A549 (cell line): Measurements from ENCODE around the gene CCDC187. TPM values are rescaled to one million over a fixed set of nuclear protein-coding genes. Genes with fewer than 3 reads are reported as not detected.

Experiments
- ATAC-seq, 2 experiments: fragments of 200-7000 bp in 1 of 2; fragments of >200 bp in 1 of 2; cut with Nextera tagmentation in 1 of 2; cut with Tn5 transposase in 1 of 2; 3 replicates each; pipeline versions ENCODE4 v1.8.0 to v1.9.1; 2018 to 2020; ENCODE audit warnings: mild to moderate bottlenecking in 1 of 2, moderate library complexity in 1 of 2
- CTCF ChIA-PET: fragments of 300-600 bp; sonication (Branson Sonifier 250); formaldehyde crosslinking; extraction: SDS; loops from one replicate; lab custom pipeline; 2021; ENCODE audit warnings: antibody characterized with exemption, inconsistent platforms; lab: Yijun Ruan, JAX
- POLR2A ChIA-PET: fragments of 350-600 bp; formaldehyde crosslinking; extraction: SDS; loops from one replicate; lab custom pipeline; 2021; ENCODE audit warnings: antibody characterized with exemption, inconsistent platforms; lab: Yijun Ruan, JAX
- DNase-seq, 2 experiments: peaks; one replicate each; pipeline versions ENCODE4 v3.0.0 to v3.0.0-alpha.2; 2011 to 2016; ENCODE audit warnings: low read depth in 1 of 2, low spot score in 1 of 2
- FAIRE-seq: peaks from 2 replicates; lab custom pipeline; 2011; peaks lifted over from hg19 to GRCh38; lab: Jason Lieb, UNC
- H3K27ac ChIP-seq, 2 experiments: fragments of >200 bp; sonication (Bioruptor Twin); formaldehyde crosslinking; 3 replicates each; pipeline ENCODE4 v1.5.1; 2016 to 2017
- H3K4me1 ChIP-seq: fragments of >200 bp; sonication (Bioruptor Twin); formaldehyde crosslinking; 3 replicates; pipeline ENCODE4 v1.6.1; 2016
- H3K4me2 ChIP-seq: fragments of >200 bp; sonication (Bioruptor Twin); formaldehyde crosslinking; 3 replicates; pipeline ENCODE4 v1.6.1; 2016
- H3K4me3 ChIP-seq: fragments of >200 bp; sonication (Bioruptor Twin); formaldehyde crosslinking; 3 replicates; pipeline ENCODE4 v1.5.1; 2016
- H3K9me3 ChIP-seq: fragments of >200 bp; sonication (Bioruptor Twin); formaldehyde crosslinking; 3 replicates; pipeline ENCODE4 v1.6.1; 2016
- CHD2 ChIP-seq: fragments of 150-350 bp; IDR thresholded peaks from 2 replicates; pipeline ENCODE4 v1.6.1; 2014; ENCODE audit warnings: low read length; ENCODE audit not compliant: partially characterized antibody
- EP300 ChIP-seq, 2 experiments: fragments of >200 bp; sonication (Bioruptor Twin); formaldehyde crosslinking; IDR thresholded peaks; 2 replicates in 1 of 2; 3 replicates in 1 of 2; pipeline ENCODE4 v1.6.1; 2016 to 2017
- ESRRA ChIP-seq: fragments of 150-350 bp; IDR thresholded peaks from 2 replicates; pipeline ENCODE4 v1.6.1; 2014; ENCODE audit warnings: mild to moderate bottlenecking, low read length, borderline replicate concordance
- FOSB ChIP-seq: fragments of 250-450 bp; sonication (Bioruptor Pico); IDR thresholded peaks from 2 replicates; pipeline ENCODE4 v1.5.0; 2020; ENCODE audit warnings: mild to moderate bottlenecking, moderate library complexity
- FOXS1 ChIP-seq: fragments of 250-450 bp; sonication (Bioruptor Pico); IDR thresholded peaks from 2 replicates; pipeline ENCODE4 v1.5.0; 2020; ENCODE audit warnings: mild to moderate bottlenecking, moderate library complexity
- HOXB5 ChIP-seq: fragments of 250-450 bp; sonication (Bioruptor Pico); IDR thresholded peaks from 2 replicates; pipeline ENCODE4 v1.5.0; 2020; ENCODE audit warnings: mild to moderate bottlenecking, moderate library complexity
- MAFK ChIP-seq: fragments of 450-650 bp; IDR thresholded peaks from 2 replicates; pipeline ENCODE4 v1.6.1; 2014; ENCODE audit not compliant: partially characterized antibody
- NFE2L2 ChIP-seq: fragments of 150-350 bp; conservative IDR thresholded peaks from 2 replicates; pipeline ENCODE4 v1.6.1; 2014; ENCODE audit warnings: low read length
- NPAS2 ChIP-seq: fragments of 250-450 bp; sonication (Bioruptor Pico); IDR thresholded peaks from 2 replicates; pipeline ENCODE4 v1.8.0; 2022; ENCODE audit warnings: mild to moderate bottlenecking, moderate library complexity, borderline replicate concordance
- POLR2AphosphoS2 ChIP-seq: conservative IDR thresholded peaks from 2 replicates; pipeline ENCODE4 v1.6.1; 2012; ENCODE audit warnings: low read length, improper control_type of control experiment, inconsistent platforms
- RAD21 ChIP-seq, 2 experiments: fragments of >200 bp in 1 of 2; sonication (Bioruptor Twin) in 1 of 2; formaldehyde crosslinking in 1 of 2; IDR thresholded peaks in 1 of 2; conservative IDR thresholded peaks in 1 of 2; 2 replicates in 1 of 2; 3 replicates in 1 of 2; pipeline ENCODE4 v1.6.1; 2012 to 2018; ENCODE audit warnings: inconsistent platforms in 1 of 2
- RFX5 ChIP-seq: fragments of 450-650 bp; IDR thresholded peaks from 2 replicates; pipeline ENCODE4 v1.7.1; 2014; ENCODE audit warnings: antibody characterized with exemption, mild to moderate bottlenecking, moderate library complexity
- SMC3 ChIP-seq: fragments of >200 bp; sonication (Bioruptor Twin); formaldehyde crosslinking; IDR thresholded peaks from 3 replicates; pipeline ENCODE4 v1.6.1; 2018; ENCODE audit warnings: inconsistent platforms
- TFCP2L1 ChIP-seq: fragments of 250-450 bp; sonication (Bioruptor Pico); IDR thresholded peaks from 2 replicates; pipeline ENCODE4 v1.5.0; 2021; ENCODE audit warnings: mild to moderate bottlenecking
- WGBS: methylation state at CpG from one replicate; pipeline ENCODE4 v1.1.6; 2017; ENCODE audit errors: missing lambda C conversion rate; 5-methylcytosine and 5-hydroxymethylcytosine counted together
- polyA plus RNA-seq, 4 experiments: library from polyadenylated mRNA; depleted of rRNA in 3 of 4; stranded (reverse); fragments of >200 nt; fragmentation: RNase III in 1 of 4; extraction: RNeasy Plus Mini Kit Qiagen cat#74134 plus additional on column Dnase treatment in 1 of 4; gene quantifications; 2 replicates in 3 of 4; 3 replicates in 1 of 4; pipeline ENCODE4 v1.2.3, GENCODE V29; 2011 to 2017
- TF ChIP-seq, protein P1 (sequence below): fragments of >200 bp; sonication (Bioruptor Twin); formaldehyde crosslinking; IDR thresholded peaks from 2 replicates; pipeline ENCODE4 v1.6.1; 2016
- TF ChIP-seq, protein P2 (sequence below): fragments of 200-600 bp; sonication (generic); IDR thresholded peaks from 2 replicates; pipeline ENCODE4 v1.6.1; 2016; ENCODE audit warnings: antibody characterized with exemption, mild to moderate bottlenecking, moderate library complexity
- TF ChIP-seq, protein P3 (sequence below): fragments of >200 bp; sonication (Bioruptor Twin); formaldehyde crosslinking; IDR thresholded peaks from 3 replicates; pipeline ENCODE4 v1.5.1; 2016

Gene CCDC187
- polyA plus RNA-seq, 2 of the 4 experiments (the other 2 are of a cell fraction) = under 0.01 TPM; not detected in 1

- Histone ChIP-seq H3K4me1 (peaks cover 17% of the 10 kb centered on the region), H3K4me3 (peak overlapping the region; percentile 83), H3K4me2 (peak overlapping the region; percentile 97), H3K9me3 (no peaks in the 10 kb centered on the region), H3K27ac (peak overlapping the region; percentile 80 to 97)
- POLR2A ChIA-PET = no interaction called here
- 62% methylated on average over 11 of the region's 11 CpGs for WGBS
- TF ChIP-seq, protein P1, sequence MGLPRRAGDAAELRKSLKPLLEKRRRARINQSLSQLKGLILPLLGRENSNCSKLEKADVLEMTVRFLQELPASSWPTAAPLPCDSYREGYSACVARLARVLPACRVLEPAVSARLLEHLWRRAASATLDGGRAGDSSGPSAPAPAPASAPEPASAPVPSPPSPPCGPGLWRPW = no peak
- TF ChIP-seq EP300 (IDR thresholded peaks at IDR 0.05) = no peak
- no peak for TF ChIP-seq ESRRA
- TF ChIP-seq POLR2AphosphoS2 = no peak
- TF ChIP-seq FOXS1 (CRISPR knock-in tag) = no peak
- no peak for TF ChIP-seq HOXB5
- TF ChIP-seq NFE2L2 = no peak
- TF ChIP-seq TFCP2L1 = no peak
- TF ChIP-seq FOSB (CRISPR knock-in tag) = no peak
- TF ChIP-seq SMC3 = no peak
- TF ChIP-seq, protein P2, sequence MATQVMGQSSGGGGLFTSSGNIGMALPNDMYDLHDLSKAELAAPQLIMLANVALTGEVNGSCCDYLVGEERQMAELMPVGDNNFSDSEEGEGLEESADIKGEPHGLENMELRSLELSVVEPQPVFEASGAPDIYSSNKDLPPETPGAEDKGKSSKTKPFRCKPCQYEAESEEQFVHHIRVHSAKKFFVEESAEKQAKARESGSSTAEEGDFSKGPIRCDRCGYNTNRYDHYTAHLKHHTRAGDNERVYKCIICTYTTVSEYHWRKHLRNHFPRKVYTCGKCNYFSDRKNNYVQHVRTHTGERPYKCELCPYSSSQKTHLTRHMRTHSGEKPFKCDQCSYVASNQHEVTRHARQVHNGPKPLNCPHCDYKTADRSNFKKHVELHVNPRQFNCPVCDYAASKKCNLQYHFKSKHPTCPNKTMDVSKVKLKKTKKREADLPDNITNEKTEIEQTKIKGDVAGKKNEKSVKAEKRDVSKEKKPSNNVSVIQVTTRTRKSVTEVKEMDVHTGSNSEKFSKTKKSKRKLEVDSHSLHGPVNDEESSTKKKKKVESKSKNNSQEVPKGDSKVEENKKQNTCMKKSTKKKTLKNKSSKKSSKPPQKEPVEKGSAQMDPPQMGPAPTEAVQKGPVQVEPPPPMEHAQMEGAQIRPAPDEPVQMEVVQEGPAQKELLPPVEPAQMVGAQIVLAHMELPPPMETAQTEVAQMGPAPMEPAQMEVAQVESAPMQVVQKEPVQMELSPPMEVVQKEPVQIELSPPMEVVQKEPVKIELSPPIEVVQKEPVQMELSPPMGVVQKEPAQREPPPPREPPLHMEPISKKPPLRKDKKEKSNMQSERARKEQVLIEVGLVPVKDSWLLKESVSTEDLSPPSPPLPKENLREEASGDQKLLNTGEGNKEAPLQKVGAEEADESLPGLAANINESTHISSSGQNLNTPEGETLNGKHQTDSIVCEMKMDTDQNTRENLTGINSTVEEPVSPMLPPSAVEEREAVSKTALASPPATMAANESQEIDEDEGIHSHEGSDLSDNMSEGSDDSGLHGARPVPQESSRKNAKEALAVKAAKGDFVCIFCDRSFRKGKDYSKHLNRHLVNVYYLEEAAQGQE = no peak
- no peak for TF ChIP-seq CHD2
- ATAC-seq (no peak), FAIRE-seq (no peak), DNase-seq (no peak)
- CTCF ChIA-PET = interaction anchor here (1.0 to 3.0 kb wide), 3 partner anchors 10 to 74 kb away, joined by 6 to 10 read pairs (median 6); no protein-coding TSS in a partner anchor
Measured at GRCh38 chr9:136244122-136244968, 59.5 kb downstream of the CCDC187 start.

- Histone ChIP-seq H3K9me3 (no peaks in the 10 kb centered on the region), H3K4me1 (peaks cover 17% of the 10 kb centered on the region), H3K4me3 (no peak overlapping the region), H3K4me2 (peak overlapping the region; percentile 97; the same call in 2 of the 3 replicates), H3K27ac (no peak overlapping the region)
- FAIRE-seq (no peak), ATAC-seq (no peak), DNase-seq (no peak)
- TF ChIP-seq ESRRA (no peak), RFX5 (no peak), MAFK (no peak)
- whole genome bisulfite sequencing = 85% methylated on average over 4 of the region's 4 CpGs
- ChIA-PET CTCF (interaction anchor here (1.0 to 3.0 kb wide), 9 partner anchors 9 to 277 kb away, joined by 3 to 10 read pairs (median 6); no protein-coding TSS in a partner anchor), POLR2A (no interaction called here)
Measured at GRCh38 chr9:136243631-136244030, 60.3 kb downstream of the CCDC187 start.

DNA sequence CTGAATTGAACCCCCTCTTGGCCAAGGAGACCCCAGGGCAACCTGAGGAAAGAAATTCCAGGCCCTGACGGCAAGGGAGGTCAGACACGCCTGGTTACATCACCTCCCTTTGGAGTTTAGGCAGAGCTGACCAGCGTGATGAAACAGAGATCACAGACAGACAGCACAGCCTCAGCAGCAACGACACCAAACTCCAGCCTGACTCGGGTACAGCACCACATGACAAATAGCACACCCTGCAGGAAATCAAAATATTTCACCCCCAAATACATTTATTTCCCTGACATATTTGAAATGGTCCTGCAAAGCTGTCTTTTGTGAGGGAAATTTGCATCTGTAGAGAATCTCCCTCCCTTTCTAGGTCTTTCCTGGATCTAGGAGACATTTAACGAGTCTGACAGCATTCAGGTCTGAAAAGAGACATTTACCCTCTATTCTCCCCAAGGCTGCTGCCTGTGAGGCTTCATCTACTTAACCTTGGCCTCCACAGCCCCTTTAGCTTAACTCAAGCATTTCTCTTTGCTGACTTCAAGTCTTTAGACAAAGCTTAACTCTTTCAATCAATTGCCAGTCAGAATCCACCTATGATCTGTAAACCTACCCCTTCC, 60.9 kb downstream of the CCDC187 start:
- Histone ChIP-seq H3K4me2 (no peak overlapping the region), H3K4me3 (no peak overlapping the region)

More for the DNA sequence above, 60.9 kb downstream of the CCDC187 start:
- ATAC-seq = peak in 1 of 2 experiments; percentile 19; a peak in 2 of 6 replicates
- ChIA-PET POLR2A (no interaction called here), CTCF (interaction anchor here (0.7 to 3.0 kb wide), 10 partner anchors 9 to 276 kb away, joined by 3 to 10 read pairs (median 4); no protein-coding TSS in a partner anchor)
- no peak for FAIRE-seq
- Histone ChIP-seq H3K4me1 (peaks cover 17% of the 10 kb centered on the region), H3K27ac (no peak overlapping the region)
- WGBS = 66% methylated on average over 6 of the region's 6 CpGs
- TF ChIP-seq RAD21 (conservative IDR thresholded peaks at IDR 0.05 in 1 of 2, IDR thresholded peaks at IDR 0.05 in 1 of 2) = peak in 1 of 2 experiments; percentile 24; a peak in 1 of 5 replicates
- TF ChIP-seq, protein P3, sequence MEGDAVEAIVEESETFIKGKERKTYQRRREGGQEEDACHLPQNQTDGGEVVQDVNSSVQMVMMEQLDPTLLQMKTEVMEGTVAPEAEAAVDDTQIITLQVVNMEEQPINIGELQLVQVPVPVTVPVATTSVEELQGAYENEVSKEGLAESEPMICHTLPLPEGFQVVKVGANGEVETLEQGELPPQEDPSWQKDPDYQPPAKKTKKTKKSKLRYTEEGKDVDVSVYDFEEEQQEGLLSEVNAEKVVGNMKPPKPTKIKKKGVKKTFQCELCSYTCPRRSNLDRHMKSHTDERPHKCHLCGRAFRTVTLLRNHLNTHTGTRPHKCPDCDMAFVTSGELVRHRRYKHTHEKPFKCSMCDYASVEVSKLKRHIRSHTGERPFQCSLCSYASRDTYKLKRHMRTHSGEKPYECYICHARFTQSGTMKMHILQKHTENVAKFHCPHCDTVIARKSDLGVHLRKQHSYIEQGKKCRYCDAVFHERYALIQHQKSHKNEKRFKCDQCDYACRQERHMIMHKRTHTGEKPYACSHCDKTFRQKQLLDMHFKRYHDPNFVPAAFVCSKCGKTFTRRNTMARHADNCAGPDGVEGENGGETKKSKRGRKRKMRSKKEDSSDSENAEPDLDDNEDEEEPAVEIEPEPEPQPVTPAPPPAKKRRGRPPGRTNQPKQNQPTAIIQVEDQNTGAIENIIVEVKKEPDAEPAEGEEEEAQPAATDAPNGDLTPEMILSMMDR = peak; percentile 18; the same call in 1 of the 3 replicates
- no peak for TF ChIP-seq NPAS2 (CRISPR knock-in tag)
- TF ChIP-seq, all 56 proteins: peak for 2
- no peaks in the 10 kb centered on the region for H3K9me3 ChIP-seq
- peak in 1 of 2 experiments; percentile 25 for DNase-seq
